Amniotic epithelial cell (primary cell): ENCODE results near the gene GTF2H2.
"Not testable (repeated sequence)": the region's sequence is repeated elsewhere in the genome, so short reads cannot be mapped to it uniquely, and the experiment has no call there.

Experiments used
- DNase-seq: peaks from one replicate; pipeline ENCODE4 v3.0.0-alpha.2; 2010; ENCODE audit warnings: low read depth

The GTF2H2 gene

GRCh38 chr5:71013575-71013974 lies 53.9 kb downstream of the GTF2H2 start:
- DNase-seq, result no peak

- DNase-seq, result no peak
Measured at GRCh38 chr5:71011194-71011792, 56.2 kb downstream of the GTF2H2 start.

- not testable (repeated sequence) for DNase-seq
Measured at GRCh38 chr5:71006983-71007382, 60.5 kb downstream of the GTF2H2 start.
